Umbilical cord (tissue), 2 donors: Measurements from ENCODE around the gene MRPS27. TPM values are rescaled to one million over a fixed set of nuclear protein-coding genes. Genes with fewer than 3 reads are reported as not detected.
A peak's percentile ranks its signal among the peaks of the same experiment; 100 is the strongest.

Source experiments
- DNase-seq: peaks from one replicate; pipeline ENCODE4 v3.0.0-alpha.2; 2015; ENCODE audit warnings: low spot score
- total RNA-seq: library from RNA; depleted of rRNA; stranded (reverse); fragments of >200 nt; gene quantifications from one replicate; pipeline ENCODE4 v1.2.3, GENCODE V29; 2014; ENCODE audit warnings: low replicate concordance; ENCODE audit not compliant: insufficient read depth

The MRPS27 gene
- total RNA-seq, 1 donor from 2014 or later, result 72.5 TPM

GRCh38 chr5:72291601-72292000, 28.4 kb downstream of the MRPS27 start:
- no peak for DNase-seq

- peak; percentile 77 for DNase-seq
Measured at GRCh38 chr5:72290356-72291133, 29.5 kb downstream of the MRPS27 start.

- DNase-seq, result peak; percentile 49
Measured at GRCh38 chr5:72288924-72289323, 31.1 kb downstream of the MRPS27 start.

- no peak for DNase-seq
Measured at GRCh38 chr5:72286798-72287197, 33.2 kb downstream of the MRPS27 start.

GRCh38 chr5:72285424-72285821, 34.6 kb downstream of the MRPS27 start:
- DNase-seq, result peak; percentile 31

- no peak for DNase-seq
Measured at GRCh38 chr5:72284559-72285423, 35.2 kb downstream of the MRPS27 start.

- DNase-seq, result peak; percentile 59
Measured at GRCh38 chr5:72283358-72283757, 36.7 kb downstream of the MRPS27 start.

GRCh38 chr5:72282878-72283277, 37.2 kb downstream of the MRPS27 start:
- DNase-seq, result peak; percentile 96

- DNase-seq, result peak; percentile 94
Measured at GRCh38 chr5:72281764-72282499, 38.1 kb downstream of the MRPS27 start.

GRCh38 chr5:72281430-72281763, 38.6 kb downstream of the MRPS27 start:
- no peak for DNase-seq

- DNase-seq, result peak; percentile 68
Measured at GRCh38 chr5:72280581-72281069, 39.4 kb downstream of the MRPS27 start.

GRCh38 chr5:72276219-72276752, 43.8 kb downstream of the MRPS27 start:
- no peak for DNase-seq

GRCh38 chr5:72273547-72273946, 46.5 kb downstream of the MRPS27 start:
- DNase-seq, result no peak

GRCh38 chr5:72272398-72272797, 47.6 kb downstream of the MRPS27 start:
- no peak for DNase-seq

- peak; percentile 58 for DNase-seq
Measured at GRCh38 chr5:72271702-72272101, 48.3 kb downstream of the MRPS27 start.

- no peak for DNase-seq
Measured at GRCh38 chr5:72270037-72270436, 50.0 kb downstream of the MRPS27 start.

GRCh38 chr5:72269411-72269780, 50.6 kb downstream of the MRPS27 start:
- DNase-seq, result no peak

GRCh38 chr5:72268753-72269410, 51.2 kb downstream of the MRPS27 start:
- DNase-seq, result no peak

- DNase-seq, result no peak
Measured at GRCh38 chr5:72268260-72268659, 51.8 kb downstream of the MRPS27 start.

- no peak for DNase-seq
Measured at GRCh38 chr5:72267685-72268084, 52.4 kb downstream of the MRPS27 start.

- no peak for DNase-seq
Measured at GRCh38 chr5:72266862-72267261, 53.2 kb downstream of the MRPS27 start.
